OCI-LY1 (cell line): ENCODE data around the gene BEX2.

Source experiments
- CTCF ChIP-seq: fragments of 200-600 bp; sonication (generic), shearing (Covaris generic); IDR thresholded peaks from 2 replicates; pipeline ENCODE4 v1.5.1; 2017; ENCODE audit warnings: mild to moderate bottlenecking, antibody characterized with exemption, low read length, moderate library complexity, mixed read lengths
- EZH2 ChIP-seq: fragments of 200-600 bp; sonication (generic), shearing (Covaris generic); IDR thresholded peaks from 2 replicates; pipeline ENCODE4 v1.8.0; 2017; ENCODE audit warnings: borderline replicate concordance, mixed run types, mild to moderate bottlenecking, antibody characterized with exemption, low read length, moderate library complexity, mixed read lengths

DNA sequence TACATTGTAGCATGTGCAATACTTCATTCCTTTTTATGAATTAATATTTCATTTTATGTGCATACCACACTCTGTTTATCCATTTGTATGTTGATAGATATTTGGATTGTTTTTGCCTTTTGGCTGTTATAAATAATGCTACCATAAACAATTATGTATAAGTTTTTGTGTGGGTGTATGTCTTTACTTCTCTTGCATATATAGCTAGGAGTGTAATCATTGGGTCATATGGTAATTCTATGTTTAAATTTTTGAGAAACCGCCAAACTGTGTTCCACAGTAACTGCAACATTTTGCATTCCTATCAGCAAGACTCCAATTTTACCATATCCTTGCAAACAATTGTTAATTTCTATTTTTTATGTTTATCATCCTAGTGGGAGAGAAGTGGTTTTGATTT lies 31.2 kb downstream of the BEX2 start:
- TF ChIP-seq CTCF = no peak
- TF ChIP-seq EZH2 = no peak
